ENCODE data around the gene HAUS3. TPM values are rescaled to one million over a fixed set of nuclear protein-coding genes. Genes with fewer than 3 reads are reported as not detected.
A peak's percentile ranks its signal among the peaks of the same experiment; 100 is the strongest.

The HAUS3 gene
- total RNA-seq, 1 experiment from 2014 or later, result 17.3 TPM

- H3K9ac ChIP-seq (ENCODE audit: low read length), result no peak overlapping the region
- H3K79me2 ChIP-seq (ENCODE audit: insufficient read depth, low read length), result no peaks in the 10 kb centered on the region
- no TSS peak for BruUV-seq (replicated peaks)
- no peaks in the 10 kb centered on the region for H3K9me3 ChIP-seq (ENCODE audit: control insufficient read depth in 1 of 2, insufficient read depth in 1 of 2, low read depth in 1 of 2, low read length in 2 of 2)
- no peaks in the 10 kb centered on the region for H3K36me3 ChIP-seq (ENCODE audit: control insufficient read depth in 1 of 2, insufficient read depth in 2 of 2, low read length in 2 of 2)
- CTCF ChIA-PET, result interaction anchor here (0.7 to 2.9 kb wide), 20 partner anchors 10 to 715 kb away, joined by 3 to 38 read pairs (median 4); partner anchors contain the start of genes CFAP99, HAUS3, MXD4 and POLN
- H3K4me1 ChIP-seq (ENCODE audit: control insufficient read depth in 1 of 2, insufficient read depth in 2 of 2, low read length in 2 of 2), result peaks cover 0 to 7% of the 10 kb centered on the region in 2 experiments; a peak in 2 of 4 replicates
- intact Hi-C loops (cut with micrococcal nuclease), result loop anchor here (1.0 to 10.0 kb wide), 2 partner anchors 221 to 495 kb away; no protein-coding TSS in a partner anchor
- ATAC-seq (peak; percentile 92), DNase-seq (ENCODE audit: low read depth, low spot score) (peak; percentile 28)
- no peak overlapping the region for H2AFZ ChIP-seq (ENCODE audit: low read depth, low read length, poor library complexity, severe bottlenecking)
- POLR2A ChIA-PET, result interaction anchor here (0.6 kb wide), 1 partner anchor 234 kb away, joined by 3 read pairs; no protein-coding TSS in a partner anchor
- H3K4me2 ChIP-seq (ENCODE audit: low read length), result no peak overlapping the region
- H3K4me3 ChIP-seq (replicated peaks in 1 of 2; ENCODE audit: low read depth in 1 of 2, low read length in 2 of 2), result no peak overlapping the region
- H3K27me3 ChIP-seq (ENCODE audit: insufficient read depth, low read length), result no peaks in the 10 kb centered on the region
- RAD21 ChIA-PET (ENCODE audit: low non-redundant PET in 1 of 2, low total read pairs in 2 of 2, uncharacterized antibody in 2 of 2, unreplicated experiment in 2 of 2), result interaction anchor here (1.1 to 1.8 kb wide), 2 partner anchors 221 to 222 kb away, joined by 3 to 7 read pairs; no protein-coding TSS in a partner anchor
- TF ChIP-seq ZNF274 (IDR thresholded peaks at IDR 0.05; ENCODE audit: low read depth, low read length) (no peak), CBX3 (IDR thresholded peaks at IDR 0.05; ENCODE audit: low read depth) (no peak), TCF7L2 (IDR thresholded peaks at IDR 0.05; ENCODE audit: borderline replicate concordance, extremely low read depth, insufficient read depth, insufficient read length) (no peak), SIN3A (IDR thresholded peaks at IDR 0.05; ENCODE audit: low read depth) (no peak), REST (IDR thresholded peaks at IDR 0.05; ENCODE audit: low read depth) (no peak), EGR1 (IDR thresholded peaks at IDR 0.05; ENCODE audit: low read depth) (no peak), POLR2A (IDR thresholded peaks at IDR 0.05; ENCODE audit: borderline replicate concordance, extremely low read depth, insufficient read depth, insufficient read length) (no peak), RAD21 (IDR thresholded peaks at IDR 0.05; ENCODE audit: low read depth) (peak; percentile 93), FOSL1 (IDR thresholded peaks at IDR 0.05; ENCODE audit: low read depth) (no peak), ELF1 (IDR thresholded peaks at IDR 0.05; ENCODE audit: borderline replicate concordance, low read depth) (no peak), CEBPB (IDR thresholded peaks at IDR 0.05; ENCODE audit: low read depth) (no peak)
- TF ChIP-seq, protein P1, sequence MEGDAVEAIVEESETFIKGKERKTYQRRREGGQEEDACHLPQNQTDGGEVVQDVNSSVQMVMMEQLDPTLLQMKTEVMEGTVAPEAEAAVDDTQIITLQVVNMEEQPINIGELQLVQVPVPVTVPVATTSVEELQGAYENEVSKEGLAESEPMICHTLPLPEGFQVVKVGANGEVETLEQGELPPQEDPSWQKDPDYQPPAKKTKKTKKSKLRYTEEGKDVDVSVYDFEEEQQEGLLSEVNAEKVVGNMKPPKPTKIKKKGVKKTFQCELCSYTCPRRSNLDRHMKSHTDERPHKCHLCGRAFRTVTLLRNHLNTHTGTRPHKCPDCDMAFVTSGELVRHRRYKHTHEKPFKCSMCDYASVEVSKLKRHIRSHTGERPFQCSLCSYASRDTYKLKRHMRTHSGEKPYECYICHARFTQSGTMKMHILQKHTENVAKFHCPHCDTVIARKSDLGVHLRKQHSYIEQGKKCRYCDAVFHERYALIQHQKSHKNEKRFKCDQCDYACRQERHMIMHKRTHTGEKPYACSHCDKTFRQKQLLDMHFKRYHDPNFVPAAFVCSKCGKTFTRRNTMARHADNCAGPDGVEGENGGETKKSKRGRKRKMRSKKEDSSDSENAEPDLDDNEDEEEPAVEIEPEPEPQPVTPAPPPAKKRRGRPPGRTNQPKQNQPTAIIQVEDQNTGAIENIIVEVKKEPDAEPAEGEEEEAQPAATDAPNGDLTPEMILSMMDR (IDR thresholded peaks at IDR 0.05 in 2 of 3, conservative IDR thresholded peaks at IDR 0.05 in 1 of 3; ENCODE audit: borderline replicate concordance in 1 of 3, insufficient read depth in 1 of 3, low read depth in 2 of 3, low read length in 2 of 3), result peak; percentile 89 to 93 (median 93)
- TF ChIP-seq, protein P2, sequence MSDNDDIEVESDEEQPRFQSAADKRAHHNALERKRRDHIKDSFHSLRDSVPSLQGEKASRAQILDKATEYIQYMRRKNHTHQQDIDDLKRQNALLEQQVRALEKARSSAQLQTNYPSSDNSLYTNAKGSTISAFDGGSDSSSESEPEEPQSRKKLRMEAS (IDR thresholded peaks at IDR 0.05), result no peak
- TF ChIP-seq, protein P3, sequence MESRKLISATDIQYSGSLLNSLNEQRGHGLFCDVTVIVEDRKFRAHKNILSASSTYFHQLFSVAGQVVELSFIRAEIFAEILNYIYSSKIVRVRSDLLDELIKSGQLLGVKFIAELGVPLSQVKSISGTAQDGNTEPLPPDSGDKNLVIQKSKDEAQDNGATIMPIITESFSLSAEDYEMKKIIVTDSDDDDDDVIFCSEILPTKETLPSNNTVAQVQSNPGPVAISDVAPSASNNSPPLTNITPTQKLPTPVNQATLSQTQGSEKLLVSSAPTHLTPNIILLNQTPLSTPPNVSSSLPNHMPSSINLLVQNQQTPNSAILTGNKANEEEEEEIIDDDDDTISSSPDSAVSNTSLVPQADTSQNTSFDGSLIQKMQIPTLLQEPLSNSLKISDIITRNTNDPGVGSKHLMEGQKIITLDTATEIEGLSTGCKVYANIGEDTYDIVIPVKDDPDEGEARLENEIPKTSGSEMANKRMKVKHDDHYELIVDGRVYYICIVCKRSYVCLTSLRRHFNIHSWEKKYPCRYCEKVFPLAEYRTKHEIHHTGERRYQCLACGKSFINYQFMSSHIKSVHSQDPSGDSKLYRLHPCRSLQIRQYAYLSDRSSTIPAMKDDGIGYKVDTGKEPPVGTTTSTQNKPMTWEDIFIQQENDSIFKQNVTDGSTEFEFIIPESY (IDR thresholded peaks at IDR 0.05; ENCODE audit: extremely low read depth, insufficient replicate concordance, low read length), result no peak
- TF ChIP-seq, protein P4, sequence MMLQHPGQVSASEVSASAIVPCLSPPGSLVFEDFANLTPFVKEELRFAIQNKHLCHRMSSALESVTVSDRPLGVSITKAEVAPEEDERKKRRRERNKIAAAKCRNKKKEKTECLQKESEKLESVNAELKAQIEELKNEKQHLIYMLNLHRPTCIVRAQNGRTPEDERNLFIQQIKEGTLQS (IDR thresholded peaks at IDR 0.05), result no peak
- H3K9me2 ChIP-seq (ENCODE audit: insufficient read depth), result no peaks in the 10 kb centered on the region
- no peaks in the 10 kb centered on the region for H4K20me1 ChIP-seq (ENCODE audit: insufficient read depth)
- H3K27ac ChIP-seq (ENCODE audit: low read depth, low read length), result no peak overlapping the region
Observed at GRCh38 chr4:2220016-2220630, 21.8 kb downstream of the HAUS3 start.
